Endothelial cell (in vitro differentiated cells): ENCODE results near the gene PIEZO1. TPM values are rescaled to one million over a fixed set of nuclear protein-coding genes. Genes with fewer than 3 reads are reported as not detected.

Experiments used
- DNase-seq: peaks from one replicate; pipeline ENCODE4 v3.0.0; 2021; ENCODE audit warnings: low spot score
- H3K27ac Mint-ChIP-seq: one replicate; pipeline ENCODE4 v1.8.0; 2021; ENCODE audit warnings: mixed read lengths, inconsistent platforms; ENCODE audit not compliant: unreplicated experiment
- H3K27me3 Mint-ChIP-seq: one replicate; pipeline ENCODE4 v1.8.0; 2021; ENCODE audit warnings: mild to moderate bottlenecking, moderate library complexity, mixed read lengths, inconsistent platforms; ENCODE audit not compliant: unreplicated experiment
- H3K36me3 Mint-ChIP-seq: one replicate; pipeline ENCODE4 v1.8.0; 2021; ENCODE audit warnings: mild to moderate bottlenecking, low read depth, mixed read lengths, inconsistent platforms; ENCODE audit not compliant: unreplicated experiment
- H3K4me1 Mint-ChIP-seq: one replicate; pipeline ENCODE4 v1.8.0; 2021; ENCODE audit warnings: mild to moderate bottlenecking, mixed read lengths, inconsistent platforms; ENCODE audit not compliant: unreplicated experiment
- H3K4me3 Mint-ChIP-seq: one replicate; pipeline ENCODE4 v1.8.0; 2021; ENCODE audit warnings: mild to moderate bottlenecking, mixed read lengths, inconsistent platforms; ENCODE audit not compliant: unreplicated experiment
- H3K9me3 Mint-ChIP-seq: one replicate; pipeline ENCODE4 v1.8.0; 2021; ENCODE audit warnings: mixed read lengths, inconsistent platforms; ENCODE audit not compliant: unreplicated experiment
- CTCF ChIP-seq: fragments of 200-600 bp; sonication (generic); IDR thresholded peaks from one replicate; pipeline ENCODE4 v1.5.0; 2021; ENCODE audit warnings: antibody characterized with exemption; ENCODE audit not compliant: unreplicated experiment
- total RNA-seq: library from RNA; stranded (reverse); fragmentation: NEBNext Ultra II Directional; extraction: Animal tissue kit (Norgen Biotek cat#: 25700); gene quantifications from one replicate; pipeline ENCODE4 v1.2.1, GENCODE V29; 2021; ENCODE audit not compliant: unreplicated experiment

The PIEZO1 gene
- total RNA-seq, 1 donor from 2014 or later = 428 TPM

GRCh38 chr16:88798772-88799455, 13.9 kb upstream of the PIEZO1 start:
- Mint-ChIP-seq H3K9me3 (no peaks in the 10 kb centered on the region), H3K36me3 (no peaks in the 10 kb centered on the region), H3K4me3 (no peak overlapping the region)

GRCh38 chr16:88798073-88798472, 13.1 kb upstream of the PIEZO1 start:
- no peak for TF ChIP-seq CTCF
- Mint-ChIP-seq H3K36me3 (no peaks in the 10 kb centered on the region), H3K4me3 (no peak overlapping the region), H3K9me3 (no peaks in the 10 kb centered on the region), H3K27me3 (no peaks in the 10 kb centered on the region), H3K4me1 (no peaks in the 10 kb centered on the region), H3K27ac (no peak overlapping the region)
- DNase-seq = no peak

More at GRCh38 chr16:88798772-88799455, 13.9 kb upstream of the PIEZO1 start:
- Mint-ChIP-seq H3K27ac (no peak overlapping the region), H3K4me1 (no peaks in the 10 kb centered on the region), H3K27me3 (no peaks in the 10 kb centered on the region)
- no peak for DNase-seq
- no peak for TF ChIP-seq CTCF

GRCh38 chr16:88796278-88796677, 11.3 kb upstream of the PIEZO1 start:
- DNase-seq = no peak
- Mint-ChIP-seq H3K27ac (no peak overlapping the region), H3K4me1 (no peaks in the 10 kb centered on the region), H3K4me3 (no peak overlapping the region), H3K27me3 (no peaks in the 10 kb centered on the region), H3K36me3 (no peaks in the 10 kb centered on the region), H3K9me3 (no peaks in the 10 kb centered on the region)
- no peak for TF ChIP-seq CTCF

- Mint-ChIP-seq H3K36me3 (no peaks in the 10 kb centered on the region), H3K4me3 (no peak overlapping the region), H3K27me3 (peaks cover 2% of the 10 kb centered on the region), H3K4me1 (peaks cover 6% of the 10 kb centered on the region), H3K9me3 (no peaks in the 10 kb centered on the region), H3K27ac (no peak overlapping the region)
- no peak for DNase-seq
- TF ChIP-seq CTCF = no peak
Observed at GRCh38 chr16:88793251-88793954, 8.4 kb upstream of the PIEZO1 start.

- Mint-ChIP-seq H3K9me3 (no peaks in the 10 kb centered on the region), H3K27me3 (peaks cover 2% of the 10 kb centered on the region), H3K36me3 (no peaks in the 10 kb centered on the region), H3K4me3 (no peak overlapping the region), H3K4me1 (peaks cover 6% of the 10 kb centered on the region), H3K27ac (no peak overlapping the region)
- DNase-seq = no peak
- TF ChIP-seq CTCF = no peak
Observed at GRCh38 chr16:88792668-88793250, 7.7 kb upstream of the PIEZO1 start.
